Stimulated activated CD4-positive, alpha-beta T cell treated with anti-CD3 and anti-CD28 coated beads, Interleukin-4, amount 100 ng/mL, for 1 hour (primary cell): Measurements from ENCODE around the gene UBE2G2.

Experiments
- DNase-seq: peaks from one replicate; pipeline ENCODE4 v3.0.0-alpha.2; 2020

Gene UBE2G2

DNA sequence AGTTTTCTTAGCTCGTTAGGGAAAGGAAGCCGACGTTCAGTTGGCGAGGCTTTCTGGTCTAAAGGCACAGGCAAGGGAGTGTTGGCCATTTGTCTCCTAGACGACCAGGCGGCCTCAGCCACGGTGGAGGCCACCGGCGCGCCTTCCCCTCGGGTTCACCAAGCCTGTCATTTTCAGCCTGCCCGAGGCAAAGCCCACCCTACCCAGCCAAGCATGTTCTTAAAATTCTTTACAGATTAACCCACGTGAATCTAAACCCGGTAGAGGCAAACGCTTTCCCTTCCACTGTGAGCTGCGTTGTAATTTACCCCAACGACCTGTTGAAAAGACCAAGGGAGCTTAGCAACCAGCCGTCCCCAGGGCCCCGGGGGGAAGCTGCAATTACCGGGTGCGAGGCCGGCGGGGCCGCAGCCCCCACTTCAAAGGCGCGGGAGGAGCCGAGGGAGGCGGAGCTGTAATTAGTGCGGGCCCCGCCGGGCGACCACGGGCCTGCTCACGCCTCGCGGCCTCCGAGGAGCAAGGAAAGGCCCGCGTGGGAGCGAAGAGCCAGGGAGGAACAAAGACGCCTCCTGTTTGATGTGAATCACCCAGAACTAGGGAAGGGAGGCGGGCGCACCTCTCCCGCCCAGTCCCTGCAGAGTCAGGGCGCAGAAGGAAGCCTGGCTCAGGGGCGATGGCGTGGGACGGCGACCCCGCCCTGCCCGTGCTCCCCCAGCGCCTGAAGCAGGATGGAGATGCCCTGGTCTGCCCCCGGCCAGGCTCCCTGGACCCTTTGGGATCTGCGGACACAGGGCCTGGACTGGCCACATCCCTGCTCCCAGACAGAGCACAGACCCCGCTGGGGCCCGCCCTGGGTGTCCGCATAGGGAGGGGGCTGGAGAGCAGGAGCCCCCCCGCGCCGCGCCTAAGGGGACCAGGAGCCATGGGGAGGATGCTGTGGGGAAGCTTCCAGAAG is 78.2 kb downstream of the UBE2G2 start:
- no peak for DNase-seq

DNA sequence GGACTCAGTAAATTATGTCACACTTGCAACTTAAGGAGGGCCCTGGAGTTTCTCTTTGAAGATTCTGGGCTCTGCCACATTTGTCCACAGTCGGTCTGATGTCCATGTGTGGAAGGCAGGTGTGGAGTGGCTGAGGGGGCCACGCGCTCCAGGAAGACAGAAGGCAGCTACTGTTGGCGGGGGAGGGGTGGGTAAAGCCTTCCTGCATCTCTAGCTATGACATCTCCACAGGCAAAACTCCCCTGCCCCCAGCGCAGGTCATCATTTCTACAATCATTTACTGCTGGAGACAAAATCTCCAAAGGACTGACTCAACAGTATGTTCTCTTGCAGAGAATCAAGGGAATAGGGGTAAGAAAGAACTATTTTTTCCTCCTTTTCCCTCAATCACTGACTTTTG is 78.9 kb downstream of the UBE2G2 start:
- no peak for DNase-seq

DNA sequence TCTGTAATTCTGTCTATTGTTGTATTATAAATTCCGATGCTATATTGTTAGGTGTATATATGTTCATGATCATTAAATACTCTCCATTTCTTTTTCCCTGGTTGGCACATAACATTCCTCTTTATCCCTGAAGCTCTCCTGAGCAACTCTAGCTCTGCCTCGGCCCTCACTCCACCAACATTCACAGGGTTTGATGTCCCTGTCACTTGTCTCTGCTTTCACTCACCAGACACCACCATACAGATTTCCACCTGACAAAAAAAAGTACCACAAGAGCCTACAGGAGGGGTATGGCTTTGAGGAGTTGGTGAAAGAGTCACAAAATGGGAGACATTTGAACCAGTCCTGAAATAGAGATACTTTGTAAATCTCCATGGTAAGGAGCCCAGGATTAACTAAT is 81.5 kb downstream of the UBE2G2 start:
- DNase-seq = no peak
